HCT116 (cell line): ENCODE data around the gene SUPT3H. TPM values are rescaled to one million over a fixed set of nuclear protein-coding genes. Genes with fewer than 3 reads are reported as not detected.

Experiments
- ATAC-seq: fragments of 200-7000 bp; cut with Tn5 transposase; 2 replicates; pipeline ENCODE4 v1.9.1; 2020; ENCODE audit warnings: mild to moderate bottlenecking, moderate library complexity
- BruUV-seq: library from RNA; stranded (reverse); fragments of 400-500 nt; replicated peaks from 2 replicates; lab custom pipeline; 2021; lab: Mats Ljungman, UMichigan
- CTCF ChIA-PET: fragments of 300-600 bp; sonication (Branson Sonifier 250); formaldehyde crosslinking; loops from one replicate; lab custom pipeline; 2021; ENCODE audit warnings: antibody characterized with exemption; lab: Charles Lee
- POLR2A ChIA-PET: fragments of 300-600, 350-600 bp; sonication (Branson Sonifier 250); formaldehyde crosslinking; loops from one replicate; lab custom pipeline; 2021; ENCODE audit warnings: antibody characterized with exemption; lab: Charles Lee
- RAD21 ChIA-PET, 2 experiments: fragments of 300-600 bp; sonication (Branson Sonifier 250); formaldehyde crosslinking; loops; one replicate each; lab custom pipeline; 2023; ENCODE audit warnings: low total read pairs in 2 of 2; ENCODE audit not compliant: uncharacterized antibody in 2 of 2, unreplicated experiment in 2 of 2, low non-redundant PET in 1 of 2; lab: Charles Lee
- DNase-seq: peaks from one replicate; pipeline ENCODE4 v3.0.0-alpha.2; 2010; ENCODE audit warnings: low read depth, low spot score
- H2AFZ ChIP-seq: fragments of 200-600 bp; shearing (Covaris generic), sonication (generic); 2 replicates; pipeline ENCODE4 v1.6.1; 2017; ENCODE audit warnings: low read depth, mixed run types, mixed read lengths, antibody characterized with exemption, low read length; ENCODE audit not compliant: poor library complexity, severe bottlenecking
- H3K27ac ChIP-seq: 2 replicates; pipeline ENCODE4 v1.5.1; 2012; ENCODE audit warnings: low read depth, low read length
- H3K27me3 ChIP-seq: fragments of 200-600 bp; sonication (generic); 2 replicates; pipeline ENCODE4 v1.6.1; 2016; ENCODE audit warnings: mixed run types, low read length, mixed read lengths; ENCODE audit not compliant: insufficient read depth
- H3K36me3 ChIP-seq, 2 experiments: fragments of 200-500 bp in 1 of 2; fragments of 200-600 bp in 1 of 2; sonication (Bioruptor generic) in 1 of 2; sonication (generic) in 1 of 2; 2 replicates each; pipeline versions ENCODE4 v1.5.1 to v1.6.1; 2014 to 2016; ENCODE audit warnings: low read length in 2 of 2, inconsistent platforms in 1 of 2, mixed read lengths in 1 of 2, mixed run types in 1 of 2; ENCODE audit not compliant: insufficient read depth in 2 of 2, control insufficient read depth in 1 of 2
- H3K4me1 ChIP-seq, 2 experiments: fragments of 200-600 bp in 1 of 2; sonication (generic) in 1 of 2; 2 replicates each; pipeline versions ENCODE4 v1.5.1 to v1.6.1; 2012 to 2017; ENCODE audit warnings: low read length in 2 of 2, inconsistent platforms in 1 of 2, mild to moderate bottlenecking in 1 of 2, mixed read lengths in 1 of 2, mixed run types in 1 of 2, moderate library complexity in 1 of 2; ENCODE audit not compliant: insufficient read depth in 2 of 2, control insufficient read depth in 1 of 2
- H3K4me2 ChIP-seq: fragments of 200-600 bp; sonication (generic); 2 replicates; pipeline ENCODE4 v1.6.1; 2017; ENCODE audit warnings: mixed run types, low read length, mixed read lengths
- H3K4me3 ChIP-seq, 2 experiments: fragments of 200-600 bp in 1 of 2; sonication (generic) in 1 of 2; replicated peaks in 1 of 2; 2 replicates each; pipeline ENCODE4 v1.5.1; 2011 to 2016; ENCODE audit warnings: low read length in 2 of 2, control low read depth in 1 of 2, low read depth in 1 of 2, mild to moderate bottlenecking in 1 of 2, mixed read lengths in 1 of 2, mixed run types in 1 of 2
- H3K79me2 ChIP-seq: fragments of 200-600 bp; sonication (generic); 2 replicates; pipeline ENCODE4 v1.6.1; 2017; ENCODE audit warnings: mild to moderate bottlenecking, mixed run types, low read length, moderate library complexity, mixed read lengths; ENCODE audit not compliant: insufficient read depth
- H3K9ac ChIP-seq: fragments of 200-600 bp; sonication (generic); 2 replicates; pipeline ENCODE4 v1.6.1; 2016; ENCODE audit warnings: low read length, mixed read lengths
- H3K9me2 ChIP-seq: fragments of 200-600 bp; sonication (generic), shearing (Covaris generic); 2 replicates; pipeline ENCODE4 v1.6.1; 2017; ENCODE audit warnings: mixed run types, mild to moderate bottlenecking, moderate library complexity; ENCODE audit not compliant: insufficient read depth
- H3K9me3 ChIP-seq, 2 experiments: fragments of 200-500 bp in 1 of 2; fragments of 200-600 bp in 1 of 2; sonication (Bioruptor generic) in 1 of 2; sonication (generic) in 1 of 2; 2 replicates each; pipeline ENCODE4 v1.6.1; 2014 to 2017; ENCODE audit warnings: low read length in 2 of 2, mixed read lengths in 2 of 2, inconsistent platforms in 1 of 2, low read depth in 1 of 2, mild to moderate bottlenecking in 1 of 2, mixed run types in 1 of 2, moderate library complexity in 1 of 2; ENCODE audit not compliant: control insufficient read depth in 1 of 2, insufficient read depth in 1 of 2
- H4K20me1 ChIP-seq: fragments of 200-600 bp; sonication (generic), shearing (Covaris generic); 2 replicates; pipeline ENCODE4 v1.6.1; 2017; ENCODE audit warnings: mixed run types, mild to moderate bottlenecking, moderate library complexity; ENCODE audit not compliant: insufficient read depth
- CEBPB ChIP-seq: IDR thresholded peaks from 2 replicates; pipeline ENCODE4 v1.6.1; 2012; ENCODE audit warnings: low read depth
- EGR1 ChIP-seq: IDR thresholded peaks from 2 replicates; pipeline ENCODE4 v1.6.1; 2012; ENCODE audit warnings: low read depth
- FOSL1 ChIP-seq: IDR thresholded peaks from 2 replicates; pipeline ENCODE4 v1.6.1; 2012; ENCODE audit warnings: low read depth
- JUND ChIP-seq: IDR thresholded peaks from 2 replicates; pipeline ENCODE4 v1.6.1; 2012
- POLR2A ChIP-seq: IDR thresholded peaks from 2 replicates; pipeline ENCODE4 v1.7.0; 2011; ENCODE audit warnings: borderline replicate concordance; ENCODE audit not compliant: insufficient read depth, insufficient read length; ENCODE audit errors: extremely low read depth
- SIN3A ChIP-seq: IDR thresholded peaks from 2 replicates; pipeline ENCODE4 v1.6.1; 2012; ENCODE audit warnings: low read depth
- intact Hi-C: fragments of 100-400 bp; cut with micrococcal nuclease; formaldehyde crosslinking; loops from 2 replicates; pipeline ENCODE4 v1.10.0; 2022
- total RNA-seq: library from RNA; stranded (reverse); gene quantifications from one replicate; pipeline ENCODE4 v1.2.1, GENCODE V29; 2021; ENCODE audit not compliant: unreplicated experiment
- TF ChIP-seq, protein P1 (sequence below), 3 experiments: fragments of 200-600 bp in 1 of 3; sonication (generic) in 1 of 3; IDR thresholded peaks in 2 of 3; conservative IDR thresholded peaks in 1 of 3; 2 replicates each; pipeline ENCODE4 v1.5.1; 2012 to 2017; ENCODE audit warnings: low read depth in 2 of 3, low read length in 2 of 3, antibody characterized with exemption in 1 of 3, borderline replicate concordance in 1 of 3, control low read depth in 1 of 3, mild to moderate bottlenecking in 1 of 3, mixed read lengths in 1 of 3, mixed run types in 1 of 3, moderate library complexity in 1 of 3; ENCODE audit not compliant: insufficient read depth in 1 of 3
- TF ChIP-seq, protein P2 (sequence below): IDR thresholded peaks from 2 replicates; pipeline ENCODE4 v1.6.1; 2012; ENCODE audit warnings: low read depth

Gene SUPT3H
- total RNA-seq, 1 experiment from 2014 or later: 7.4 TPM

DNA sequence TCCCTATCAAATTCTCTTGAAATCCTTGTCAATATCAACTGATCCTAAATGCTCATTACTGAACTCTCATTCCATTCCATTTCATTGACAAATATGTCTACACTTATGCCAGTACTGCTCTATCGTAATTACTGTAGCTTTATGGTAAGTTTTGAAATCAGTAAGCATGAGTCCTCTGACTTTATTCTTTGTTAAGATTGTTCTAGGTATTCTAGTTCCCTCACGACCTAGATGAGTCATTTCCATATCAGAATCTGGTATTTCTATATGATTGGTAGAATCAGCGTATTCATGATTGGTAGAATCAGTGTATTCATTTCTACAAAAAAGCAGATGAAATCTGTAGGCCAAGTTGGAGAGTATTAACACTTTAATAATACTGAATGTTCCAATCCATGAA is 368.2 kb downstream of the SUPT3H start:
- no peaks in the 10 kb centered on the region for H3K36me3 ChIP-seq
- no peaks in the 10 kb centered on the region for H3K4me1 ChIP-seq
- H3K27me3 ChIP-seq: no peaks in the 10 kb centered on the region
- no peaks in the 10 kb centered on the region for H4K20me1 ChIP-seq
- TF ChIP-seq POLR2A (no peak), CEBPB (no peak), FOSL1 (no peak), EGR1 (no peak), JUND (no peak), SIN3A (no peak)
- TF ChIP-seq, protein P1, sequence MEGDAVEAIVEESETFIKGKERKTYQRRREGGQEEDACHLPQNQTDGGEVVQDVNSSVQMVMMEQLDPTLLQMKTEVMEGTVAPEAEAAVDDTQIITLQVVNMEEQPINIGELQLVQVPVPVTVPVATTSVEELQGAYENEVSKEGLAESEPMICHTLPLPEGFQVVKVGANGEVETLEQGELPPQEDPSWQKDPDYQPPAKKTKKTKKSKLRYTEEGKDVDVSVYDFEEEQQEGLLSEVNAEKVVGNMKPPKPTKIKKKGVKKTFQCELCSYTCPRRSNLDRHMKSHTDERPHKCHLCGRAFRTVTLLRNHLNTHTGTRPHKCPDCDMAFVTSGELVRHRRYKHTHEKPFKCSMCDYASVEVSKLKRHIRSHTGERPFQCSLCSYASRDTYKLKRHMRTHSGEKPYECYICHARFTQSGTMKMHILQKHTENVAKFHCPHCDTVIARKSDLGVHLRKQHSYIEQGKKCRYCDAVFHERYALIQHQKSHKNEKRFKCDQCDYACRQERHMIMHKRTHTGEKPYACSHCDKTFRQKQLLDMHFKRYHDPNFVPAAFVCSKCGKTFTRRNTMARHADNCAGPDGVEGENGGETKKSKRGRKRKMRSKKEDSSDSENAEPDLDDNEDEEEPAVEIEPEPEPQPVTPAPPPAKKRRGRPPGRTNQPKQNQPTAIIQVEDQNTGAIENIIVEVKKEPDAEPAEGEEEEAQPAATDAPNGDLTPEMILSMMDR (IDR thresholded peaks at IDR 0.05 in 2 of 3, conservative IDR thresholded peaks at IDR 0.05 in 1 of 3; ENCODE audit: borderline replicate concordance in 1 of 3, insufficient read depth in 1 of 3, low read depth in 2 of 3, low read length in 2 of 3): no peak
- TF ChIP-seq, protein P2, sequence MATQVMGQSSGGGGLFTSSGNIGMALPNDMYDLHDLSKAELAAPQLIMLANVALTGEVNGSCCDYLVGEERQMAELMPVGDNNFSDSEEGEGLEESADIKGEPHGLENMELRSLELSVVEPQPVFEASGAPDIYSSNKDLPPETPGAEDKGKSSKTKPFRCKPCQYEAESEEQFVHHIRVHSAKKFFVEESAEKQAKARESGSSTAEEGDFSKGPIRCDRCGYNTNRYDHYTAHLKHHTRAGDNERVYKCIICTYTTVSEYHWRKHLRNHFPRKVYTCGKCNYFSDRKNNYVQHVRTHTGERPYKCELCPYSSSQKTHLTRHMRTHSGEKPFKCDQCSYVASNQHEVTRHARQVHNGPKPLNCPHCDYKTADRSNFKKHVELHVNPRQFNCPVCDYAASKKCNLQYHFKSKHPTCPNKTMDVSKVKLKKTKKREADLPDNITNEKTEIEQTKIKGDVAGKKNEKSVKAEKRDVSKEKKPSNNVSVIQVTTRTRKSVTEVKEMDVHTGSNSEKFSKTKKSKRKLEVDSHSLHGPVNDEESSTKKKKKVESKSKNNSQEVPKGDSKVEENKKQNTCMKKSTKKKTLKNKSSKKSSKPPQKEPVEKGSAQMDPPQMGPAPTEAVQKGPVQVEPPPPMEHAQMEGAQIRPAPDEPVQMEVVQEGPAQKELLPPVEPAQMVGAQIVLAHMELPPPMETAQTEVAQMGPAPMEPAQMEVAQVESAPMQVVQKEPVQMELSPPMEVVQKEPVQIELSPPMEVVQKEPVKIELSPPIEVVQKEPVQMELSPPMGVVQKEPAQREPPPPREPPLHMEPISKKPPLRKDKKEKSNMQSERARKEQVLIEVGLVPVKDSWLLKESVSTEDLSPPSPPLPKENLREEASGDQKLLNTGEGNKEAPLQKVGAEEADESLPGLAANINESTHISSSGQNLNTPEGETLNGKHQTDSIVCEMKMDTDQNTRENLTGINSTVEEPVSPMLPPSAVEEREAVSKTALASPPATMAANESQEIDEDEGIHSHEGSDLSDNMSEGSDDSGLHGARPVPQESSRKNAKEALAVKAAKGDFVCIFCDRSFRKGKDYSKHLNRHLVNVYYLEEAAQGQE: no peak
- TF ChIP-seq, all 23 proteins: peak for 0
- BruUV-seq: no TSS peak
- no peak overlapping the region for H3K4me3 ChIP-seq
- H3K9ac ChIP-seq: no peak overlapping the region
- H3K4me2 ChIP-seq: no peak overlapping the region
- no peak for ATAC-seq
- no peaks in the 10 kb centered on the region for H3K79me2 ChIP-seq
- CTCF ChIA-PET: no interaction called here
- no peaks in the 10 kb centered on the region for H3K9me3 ChIP-seq
- no peak overlapping the region for H3K27ac ChIP-seq
- no peaks in the 10 kb centered on the region for H3K9me2 ChIP-seq
- RAD21 ChIA-PET: no interaction called here
- intact Hi-C loops: no loop called here
- DNase-seq: no peak
- POLR2A ChIA-PET: no interaction called here
- no peak overlapping the region for H2AFZ ChIP-seq
